WTC11 (cell line): Measurements from ENCODE around the gene SDK2. TPM values are rescaled to one million over a fixed set of nuclear protein-coding genes. Genes with fewer than 3 reads are reported as not detected.

Experiments used
- AFF4 ChIP-seq: sonication (generic); formaldehyde crosslinking; IDR thresholded peaks from 2 replicates; pipeline ENCODE4 v1.8.1; 2023; ENCODE audit warnings: mild to moderate bottlenecking, missing genetic modification reagents, borderline replicate concordance
- CREM ChIP-seq: sonication (generic); formaldehyde crosslinking; IDR thresholded peaks from 2 replicates; pipeline ENCODE4 v1.8.1; 2022; ENCODE audit warnings: mild to moderate bottlenecking, missing genetic modification reagents, moderate library complexity
- FOXP4 ChIP-seq: sonication (generic); formaldehyde crosslinking; IDR thresholded peaks from 2 replicates; pipeline ENCODE4 v1.8.0; 2022; ENCODE audit warnings: mild to moderate bottlenecking, missing genetic modification reagents
- HMGXB4 ChIP-seq: sonication (generic); formaldehyde crosslinking; IDR thresholded peaks from 2 replicates; pipeline ENCODE4 v1.8.1; 2023; ENCODE audit warnings: mild to moderate bottlenecking, moderate library complexity, missing genetic modification reagents
- IRF2 ChIP-seq: sonication (generic); formaldehyde crosslinking; IDR thresholded peaks from 2 replicates; pipeline ENCODE4 v1.8.0; 2022; ENCODE audit warnings: low read depth, missing genetic modification reagents, borderline replicate concordance
- MLX ChIP-seq: sonication (generic); formaldehyde crosslinking; IDR thresholded peaks from 2 replicates; pipeline ENCODE4 v1.8.1; 2023; ENCODE audit warnings: mild to moderate bottlenecking, missing genetic modification reagents, moderate library complexity
- NR2C2 ChIP-seq: sonication (generic); formaldehyde crosslinking; IDR thresholded peaks from 2 replicates; pipeline ENCODE4 v1.8.0; 2022; ENCODE audit warnings: mild to moderate bottlenecking, missing genetic modification reagents
- SMAD4 ChIP-seq: sonication (generic); formaldehyde crosslinking; IDR thresholded peaks from 2 replicates; pipeline ENCODE4 v1.8.0; 2022; ENCODE audit warnings: mild to moderate bottlenecking, missing genetic modification reagents
- STAT6 ChIP-seq: sonication (generic); formaldehyde crosslinking; conservative IDR thresholded peaks from 2 replicates; pipeline ENCODE4 v1.8.1; 2023; ENCODE audit warnings: mild to moderate bottlenecking, low read depth, missing genetic modification reagents, moderate library complexity
- ZMAT4 ChIP-seq: fragments of 250-450 bp; sonication (Bioruptor Pico); IDR thresholded peaks from 2 replicates; pipeline ENCODE4 v1.9.0; 2021; ENCODE audit warnings: mild to moderate bottlenecking
- ZNF425 ChIP-seq: fragments of 250-450 bp; sonication (Bioruptor Pico); conservative IDR thresholded peaks from 2 replicates; pipeline ENCODE4 v1.9.0; 2021; ENCODE audit warnings: mild to moderate bottlenecking
- ZNF532 ChIP-seq: fragments of 250-450 bp; sonication (Bioruptor Pico); IDR thresholded peaks from 2 replicates; pipeline ENCODE4 v1.9.0; 2021; ENCODE audit warnings: mild to moderate bottlenecking, borderline replicate concordance
- total RNA-seq: library from RNA; stranded (reverse); gene quantifications from 3 replicates; pipeline ENCODE4 v1.2.3, GENCODE V29; 2021

Gene SDK2
- total RNA-seq, 1 experiment from 2014 or later: 14.8 TPM

GRCh38 chr17:73432624-73433190 is 211.5 kb downstream of the SDK2 start (continued):
- no peak for TF ChIP-seq ZNF532
- TF ChIP-seq STAT6 (CRISPR knock-in tag): no peak
- TF ChIP-seq HMGXB4 (CRISPR knock-in tag): no peak
- TF ChIP-seq ZNF425: no peak
- TF ChIP-seq CREM: no peak
- no peak for TF ChIP-seq FOXP4
- TF ChIP-seq NR2C2 (CRISPR knock-in tag): no peak
- TF ChIP-seq ZMAT4 (CRISPR knock-in tag): no peak
- no peak for TF ChIP-seq SMAD4 (CRISPR knock-in tag)
- no peak for TF ChIP-seq IRF2 (CRISPR knock-in tag)
- TF ChIP-seq MLX (CRISPR knock-in tag): no peak
- TF ChIP-seq AFF4: no peak
